GM23248 (cell line): ENCODE data around the gene B9D1. TPM values are rescaled to one million over a fixed set of nuclear protein-coding genes. Genes with fewer than 3 reads are reported as not detected.

Experiments
- DNase-seq: peaks from one replicate; pipeline ENCODE4 v3.0.0-alpha.2; 2015
- H2AFZ ChIP-seq: fragments of 200-600 bp; sonication (generic); 2 replicates; pipeline ENCODE4 v1.6.1; 2016; ENCODE audit warnings: antibody characterized with exemption
- H3F3A ChIP-seq: fragments of 200-600 bp; sonication (generic); 2 replicates; pipeline ENCODE4 v1.6.1; 2016; ENCODE audit warnings: mild to moderate bottlenecking, antibody characterized with exemption, mixed run types; ENCODE audit not compliant: insufficient read depth
- H3K27ac ChIP-seq: fragments of 200-600 bp; sonication (generic); 2 replicates; pipeline ENCODE4 v1.5.1; 2016; ENCODE audit warnings: mild to moderate bottlenecking
- H3K27me3 ChIP-seq: fragments of 200-600 bp; sonication (generic); replicated peaks from 2 replicates; pipeline ENCODE4 v1.6.1; 2016; ENCODE audit warnings: mild to moderate bottlenecking; ENCODE audit not compliant: insufficient read depth
- H3K36me3 ChIP-seq: fragments of 200-600 bp; sonication (generic); 2 replicates; pipeline ENCODE4 v1.6.1; 2016; ENCODE audit warnings: low read depth, mild to moderate bottlenecking
- H3K4me1 ChIP-seq: fragments of 200-600 bp; sonication (generic); 2 replicates; pipeline ENCODE4 v1.6.1; 2016; ENCODE audit warnings: mild to moderate bottlenecking; ENCODE audit not compliant: insufficient read depth
- H3K4me2 ChIP-seq: fragments of 200-600 bp; sonication (generic); one replicate; pipeline ENCODE4 v1.6.1; 2016; ENCODE audit warnings: mild to moderate bottlenecking; ENCODE audit not compliant: unreplicated experiment
- H3K4me3 ChIP-seq: fragments of 200-600 bp; sonication (generic); 2 replicates; pipeline ENCODE4 v1.5.1; 2016; ENCODE audit warnings: mild to moderate bottlenecking
- H3K79me2 ChIP-seq: fragments of 200-600 bp; sonication (generic); 2 replicates; pipeline ENCODE4 v1.6.1; 2016; ENCODE audit warnings: mild to moderate bottlenecking; ENCODE audit not compliant: insufficient read depth
- H3K9ac ChIP-seq: fragments of 200-600 bp; sonication (generic); 2 replicates; pipeline ENCODE4 v1.6.1; 2016; ENCODE audit warnings: mild to moderate bottlenecking
- H3K9me2 ChIP-seq: fragments of 200-600 bp; sonication (generic); 2 replicates; pipeline ENCODE4 v1.6.1; 2016; ENCODE audit warnings: mixed run types, mild to moderate bottlenecking, moderate library complexity; ENCODE audit not compliant: insufficient read depth
- H3K9me3 ChIP-seq: fragments of 200-600 bp; sonication (generic); one replicate; pipeline ENCODE4 v1.6.1; 2017; ENCODE audit warnings: low read depth
- H4K20me1 ChIP-seq: fragments of 200-600 bp; sonication (generic); 2 replicates; pipeline ENCODE4 v1.6.0; 2016; ENCODE audit not compliant: insufficient read depth
- EZH2 ChIP-seq: fragments of 200-600 bp; sonication (generic); IDR thresholded peaks from 2 replicates; pipeline ENCODE4 v1.6.1; 2018; ENCODE audit warnings: antibody characterized with exemption, mild to moderate bottlenecking; ENCODE audit not compliant: insufficient read depth, poor library complexity, severe bottlenecking
- EZH2phosphoT487 ChIP-seq: fragments of 200-600 bp; sonication (generic); IDR thresholded peaks from 2 replicates; pipeline ENCODE4 v1.6.1; 2018; ENCODE audit warnings: antibody characterized with exemption, moderate library complexity, mild to moderate bottlenecking, low read depth; ENCODE audit not compliant: insufficient read depth
- WGBS, 2 experiments: methylation state at CpG; one replicate each; pipeline ENCODE4 v1.1.6; 2015 to 2017; ENCODE audit warnings: low lambda C conversion rate in 2 of 2, low coverage in 1 of 2; ENCODE audit errors: missing lambda C conversion rate in 2 of 2; 5-methylcytosine and 5-hydroxymethylcytosine counted together
- in situ Hi-C: fragments of 300-500 bp; cut with MboI; formaldehyde crosslinking; loops from 2 replicates; pipeline ENCODE4 v1.15.0; 2020
- polyA plus RNA-seq: library from polyadenylated mRNA; unstranded; fragments of >200 nt; fragmentation: Nextera tagmentation; extraction: Ambion mirVana; gene quantifications from 2 replicates; pipeline ENCODE4 v1.2.1, GENCODE V29; 2016
- total RNA-seq: library from RNA; depleted of rRNA; stranded (reverse); fragments of >200 nt; shearing (Covaris generic); gene quantifications from 2 replicates; pipeline ENCODE4 v1.2.3, GENCODE V29; 2014

B9D1 gene
- total and polyA plus RNA-seq, 2 experiments from 2014 or later = 15.5 to 24.4 TPM

DNA sequence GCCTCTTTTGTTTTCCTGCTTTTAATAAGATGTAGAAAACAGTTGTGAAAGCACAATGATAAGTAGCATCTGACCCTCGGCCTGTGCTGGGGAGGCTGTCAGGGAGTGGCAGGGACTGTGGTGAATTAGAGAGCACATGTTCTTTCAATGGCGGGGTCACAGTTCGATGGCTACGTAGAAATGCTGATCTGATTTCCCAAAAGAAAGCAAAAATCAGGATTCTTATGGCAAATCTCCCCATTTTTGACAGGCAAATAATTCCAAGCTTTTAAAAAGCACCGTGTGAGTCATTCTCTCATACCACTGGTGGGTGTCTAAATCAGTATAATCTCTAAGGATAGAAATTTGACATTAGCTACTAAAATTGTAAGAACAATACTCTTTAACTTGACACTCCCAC is 11.6 kb upstream of the B9D1 start:
- DNase-seq = peak; percentile 15
- Histone ChIP-seq H3K27me3 (no peaks in the 10 kb centered on the region), H3K9me3 (no peaks in the 10 kb centered on the region), H3K79me2 (peaks cover 19% of the 10 kb centered on the region), H3F3A (peaks cover 22% of the 10 kb centered on the region), H2AFZ (no peak overlapping the region), H3K9me2 (no peaks in the 10 kb centered on the region), H3K27ac (no peak overlapping the region), H3K4me2 (no peak overlapping the region), H3K4me3 (no peak overlapping the region), H4K20me1 (no peaks in the 10 kb centered on the region), H3K4me1 (0 out of 2 replicates have a peak, but pooled peaks cover 4% of the 10 kb centered on the region), H3K9ac (no peak overlapping the region), H3K36me3 (no peaks in the 10 kb centered on the region)
- in situ Hi-C loops = loop anchor here (25.0 kb wide), 1 partner anchor 288 kb away; no protein-coding TSS in a partner anchor
- 75 to 84% methylated on average over 5 of the region's 5 CpGs for WGBS, 2 experiments
- no peak for TF ChIP-seq EZH2phosphoT487
- TF ChIP-seq EZH2 = no peak

DNA sequence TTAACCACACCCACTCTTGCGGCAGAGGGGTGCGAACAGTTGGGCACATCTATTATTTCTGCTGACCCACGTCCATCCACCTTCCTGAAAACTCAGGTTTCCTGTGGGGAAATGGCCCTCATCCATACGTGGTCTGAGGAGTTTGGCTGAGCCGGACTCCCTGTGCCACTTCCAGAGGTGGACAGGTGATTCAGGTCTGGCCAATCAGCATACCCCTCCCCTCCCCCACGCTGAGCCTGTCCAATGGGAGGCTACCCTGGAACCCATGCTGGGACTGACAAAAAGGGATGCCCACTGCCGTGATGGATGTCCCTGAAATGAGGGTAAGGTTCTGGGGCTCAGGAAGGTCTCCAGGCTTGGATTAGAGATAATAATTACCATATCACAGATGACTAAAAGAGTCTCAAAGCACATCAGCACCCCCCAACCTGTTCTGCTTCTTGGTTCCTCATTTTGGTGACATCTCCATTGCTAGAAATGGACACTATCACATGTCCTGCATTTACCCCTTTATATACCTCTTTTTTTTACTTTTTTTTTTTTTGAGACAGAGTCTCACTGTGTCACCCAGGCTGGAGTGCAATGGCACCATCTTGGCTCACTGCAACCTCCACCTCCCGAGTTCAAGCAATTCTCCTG is 10.5 kb upstream of the B9D1 start:
- Histone ChIP-seq H3K4me2 (no peak overlapping the region), H4K20me1 (no peaks in the 10 kb centered on the region), H3K4me3 (no peak overlapping the region), H3F3A (peaks cover 26% of the 10 kb centered on the region), H3K27ac (no peak overlapping the region), H3K4me1 (0 out of 2 replicates have a peak, but pooled peaks cover 4% of the 10 kb centered on the region), H3K36me3 (no peaks in the 10 kb centered on the region), H3K9ac (no peak overlapping the region), H3K27me3 (no peaks in the 10 kb centered on the region), H3K9me3 (no peaks in the 10 kb centered on the region), H3K9me2 (no peaks in the 10 kb centered on the region), H2AFZ (no peak overlapping the region), H3K79me2 (peaks cover 10% of the 10 kb centered on the region)
- in situ Hi-C loops = loop anchor here (25.0 kb wide), 1 partner anchor 289 kb away; no protein-coding TSS in a partner anchor
- no peak for DNase-seq
- TF ChIP-seq EZH2phosphoT487 (no peak), EZH2 (no peak)
- 77 to 80% methylated on average over 8 of the region's 8 CpGs for WGBS, 2 experiments

DNA sequence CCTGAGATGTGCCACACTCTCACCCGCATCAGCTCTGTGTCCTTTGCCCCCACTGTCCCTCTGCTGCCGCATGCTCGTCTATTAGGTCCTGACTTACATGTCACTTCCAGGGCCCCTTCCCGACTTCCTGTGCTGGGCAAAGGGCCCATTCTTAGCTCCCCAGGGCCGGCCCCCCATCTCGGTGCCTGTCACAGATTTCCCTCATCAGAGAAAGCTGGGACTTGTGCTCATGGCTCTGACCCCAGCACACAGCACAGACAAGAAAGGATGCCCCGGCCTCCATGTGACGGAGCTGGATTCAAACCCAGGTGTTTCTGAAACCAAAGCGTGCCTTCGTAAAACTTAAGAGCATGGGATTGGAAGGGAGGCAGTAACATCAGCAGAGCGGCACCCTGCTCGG is 9.9 kb upstream of the B9D1 start:
- Histone ChIP-seq H3K27ac (no peak overlapping the region), H3K9me2 (no peaks in the 10 kb centered on the region), H4K20me1 (no peaks in the 10 kb centered on the region), H3K4me2 (no peak overlapping the region), H3K9ac (no peak overlapping the region), H3K9me3 (no peaks in the 10 kb centered on the region), H3K79me2 (peaks cover 10% of the 10 kb centered on the region), H3K4me1 (0 out of 2 replicates have a peak, but pooled peaks cover 4% of the 10 kb centered on the region), H3K36me3 (no peaks in the 10 kb centered on the region), H3K27me3 (no peaks in the 10 kb centered on the region), H3F3A (peaks cover 25% of the 10 kb centered on the region), H3K4me3 (no peak overlapping the region), H2AFZ (no peak overlapping the region)
- 86 to 88% methylated on average over 12 of the region's 12 CpGs for WGBS, 2 experiments
- no peak for DNase-seq
- in situ Hi-C loops = loop anchor here (25.0 kb wide), 1 partner anchor 290 kb away; no protein-coding TSS in a partner anchor
- TF ChIP-seq EZH2phosphoT487 (no peak), EZH2 (no peak)

DNA sequence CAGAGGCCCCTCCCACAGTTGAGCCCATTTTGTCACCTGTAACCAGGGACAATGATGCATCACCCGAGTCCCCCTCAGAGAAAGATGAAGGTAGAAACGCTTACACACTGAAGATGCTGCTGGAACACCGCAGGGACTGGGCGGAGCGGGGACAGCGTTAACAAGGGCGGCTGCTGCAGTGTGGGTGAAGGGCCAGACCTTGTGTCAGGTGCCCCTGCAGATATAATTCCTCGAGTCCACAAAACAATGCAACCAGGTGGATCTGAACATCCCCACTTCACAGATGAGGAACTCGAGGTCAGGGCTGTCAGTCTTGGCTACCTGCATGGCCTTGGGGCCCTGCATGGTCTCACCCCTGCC is 9.5 kb upstream of the B9D1 start:
- in situ Hi-C loops = loop anchor here (25.0 kb wide), 1 partner anchor 290 kb away; no protein-coding TSS in a partner anchor
- no peak for DNase-seq
- Histone ChIP-seq H3F3A (peaks cover 20% of the 10 kb centered on the region), H4K20me1 (no peaks in the 10 kb centered on the region), H3K4me2 (no peak overlapping the region), H3K4me1 (0 out of 2 replicates have a peak, but pooled peaks cover 3% of the 10 kb centered on the region), H3K36me3 (no peaks in the 10 kb centered on the region), H3K79me2 (peaks cover 10% of the 10 kb centered on the region), H2AFZ (no peak overlapping the region), H3K27ac (no peak overlapping the region), H3K27me3 (no peaks in the 10 kb centered on the region), H3K9ac (no peak overlapping the region), H3K9me3 (no peaks in the 10 kb centered on the region), H3K4me3 (no peak overlapping the region), H3K9me2 (no peaks in the 10 kb centered on the region)
- WGBS, 2 experiments = 83% methylated on average over 9 of the region's 9 CpGs
- TF ChIP-seq EZH2phosphoT487 (no peak), EZH2 (no peak)
